ENCODE measurements around the gene CCL28.

- TF ChIP-seq CTCF (IDR thresholded peaks at IDR 0.05) = no peak
- TF ChIP-seq POLR2AphosphoS5 (IDR thresholded peaks at IDR 0.05) = no peak
Measured at GRCh38 chr5:43456556-43456955, 44.4 kb upstream of the CCL28 start.

Measured in transverse colon (tissue), 4 donors.